Nephron (organoid): Measurements from ENCODE around the gene HOXA9.

Experiments used
- H3K27ac Mint-ChIP-seq, 3 experiments: 2 replicates each; pipeline ENCODE4 v1.8.0; 2020; ENCODE audit warnings: mixed read lengths in 3 of 3, mild to moderate bottlenecking in 2 of 3, moderate library complexity in 1 of 3
- H3K27me3 Mint-ChIP-seq: 2 replicates; pipeline ENCODE4 v1.8.0; 2021; ENCODE audit warnings: low read depth, mild to moderate bottlenecking, moderate library complexity, mixed read lengths
- H3K36me3 Mint-ChIP-seq: 2 replicates; pipeline ENCODE4 v1.8.0; 2020; ENCODE audit warnings: low read depth, mixed read lengths
- H3K4me1 Mint-ChIP-seq: 2 replicates; pipeline ENCODE4 v1.8.0; 2020; ENCODE audit warnings: mixed read lengths
- H3K4me3 Mint-ChIP-seq, 3 experiments: 2 replicates each; pipeline ENCODE4 v1.8.0; 2020; ENCODE audit warnings: mild to moderate bottlenecking in 3 of 3, mixed read lengths in 3 of 3, moderate library complexity in 2 of 3
- H3K9me3 Mint-ChIP-seq: 2 replicates; pipeline ENCODE4 v1.8.0; 2020; ENCODE audit warnings: mixed read lengths
- TF ChIP-seq, protein P1 (sequence below), 3 experiments: fragments of 200-600 bp; sonication (generic); IDR thresholded peaks; one replicate each; pipeline ENCODE4 v1.5.0; 2021; ENCODE audit warnings: antibody characterized with exemption in 3 of 3; ENCODE audit not compliant: unreplicated experiment in 3 of 3

HOXA9 gene

DNA sequence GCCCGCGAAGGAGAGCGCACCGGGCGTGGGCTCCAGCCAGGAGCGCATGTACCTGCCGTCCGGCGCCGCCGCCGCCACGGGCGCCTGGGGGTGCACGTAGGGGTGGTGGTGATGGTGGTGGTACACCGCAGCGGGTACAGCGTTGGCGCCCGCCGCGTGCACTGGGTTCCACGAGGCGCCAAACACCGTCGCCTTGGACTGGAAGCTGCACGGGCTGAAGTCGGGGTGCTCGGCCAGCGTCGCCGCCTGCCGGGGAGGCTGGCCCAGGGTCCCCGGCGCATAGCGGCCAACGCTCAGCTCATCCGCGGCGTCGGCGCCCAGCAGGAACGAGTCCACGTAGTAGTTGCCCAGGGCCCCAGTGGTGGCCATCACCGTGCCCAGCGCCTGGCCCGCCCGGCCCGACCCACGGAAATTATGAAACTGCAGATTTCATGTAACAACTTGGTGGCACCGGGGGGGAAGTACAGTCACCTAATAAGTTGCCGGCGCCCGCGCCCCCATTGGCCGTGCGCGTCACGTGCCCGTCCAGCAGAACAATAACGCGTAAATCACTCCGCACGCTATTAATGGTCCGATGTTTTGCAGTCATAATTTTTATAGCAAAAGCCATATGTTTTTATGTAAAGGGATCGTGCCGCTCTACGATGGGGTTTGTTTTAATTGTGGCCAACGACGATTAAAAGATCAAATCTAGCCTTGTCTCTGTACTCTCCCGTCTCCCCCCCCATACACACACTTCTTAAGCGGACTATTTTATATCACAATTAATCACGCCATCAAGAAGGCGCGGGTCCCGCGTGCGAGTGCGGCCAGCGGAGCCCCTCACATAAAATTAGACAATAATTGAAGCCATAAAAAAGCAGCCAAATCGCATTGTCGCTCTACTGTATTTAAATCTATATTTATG lies at the start of gene HOXA9:
Gene HOXA9, minus strand, starts transcription at position 449 of the 907 bp plus-strand sequence. Its CDS starts 80 bp downstream, at position 369.
- Mint-ChIP-seq H3K27ac (peak within 1 kb of the TSS; percentile 99 to 100 (median 99)), H3K9me3 (no peaks in the 10 kb centered on the region), H3K36me3 (peaks cover 69% of the 10 kb centered on the region), H3K4me3 (peak within 1 kb of the TSS; percentile 92 to 95 (median 93)), H3K27me3 (peaks cover 5% of the 10 kb centered on the region), H3K4me1 (peaks cover 12% of the 10 kb centered on the region)
- TF ChIP-seq, protein P1, sequence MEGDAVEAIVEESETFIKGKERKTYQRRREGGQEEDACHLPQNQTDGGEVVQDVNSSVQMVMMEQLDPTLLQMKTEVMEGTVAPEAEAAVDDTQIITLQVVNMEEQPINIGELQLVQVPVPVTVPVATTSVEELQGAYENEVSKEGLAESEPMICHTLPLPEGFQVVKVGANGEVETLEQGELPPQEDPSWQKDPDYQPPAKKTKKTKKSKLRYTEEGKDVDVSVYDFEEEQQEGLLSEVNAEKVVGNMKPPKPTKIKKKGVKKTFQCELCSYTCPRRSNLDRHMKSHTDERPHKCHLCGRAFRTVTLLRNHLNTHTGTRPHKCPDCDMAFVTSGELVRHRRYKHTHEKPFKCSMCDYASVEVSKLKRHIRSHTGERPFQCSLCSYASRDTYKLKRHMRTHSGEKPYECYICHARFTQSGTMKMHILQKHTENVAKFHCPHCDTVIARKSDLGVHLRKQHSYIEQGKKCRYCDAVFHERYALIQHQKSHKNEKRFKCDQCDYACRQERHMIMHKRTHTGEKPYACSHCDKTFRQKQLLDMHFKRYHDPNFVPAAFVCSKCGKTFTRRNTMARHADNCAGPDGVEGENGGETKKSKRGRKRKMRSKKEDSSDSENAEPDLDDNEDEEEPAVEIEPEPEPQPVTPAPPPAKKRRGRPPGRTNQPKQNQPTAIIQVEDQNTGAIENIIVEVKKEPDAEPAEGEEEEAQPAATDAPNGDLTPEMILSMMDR (IDR thresholded peaks at IDR 0.05; ENCODE audit: unreplicated experiment in 3 of 3): no peak

DNA sequence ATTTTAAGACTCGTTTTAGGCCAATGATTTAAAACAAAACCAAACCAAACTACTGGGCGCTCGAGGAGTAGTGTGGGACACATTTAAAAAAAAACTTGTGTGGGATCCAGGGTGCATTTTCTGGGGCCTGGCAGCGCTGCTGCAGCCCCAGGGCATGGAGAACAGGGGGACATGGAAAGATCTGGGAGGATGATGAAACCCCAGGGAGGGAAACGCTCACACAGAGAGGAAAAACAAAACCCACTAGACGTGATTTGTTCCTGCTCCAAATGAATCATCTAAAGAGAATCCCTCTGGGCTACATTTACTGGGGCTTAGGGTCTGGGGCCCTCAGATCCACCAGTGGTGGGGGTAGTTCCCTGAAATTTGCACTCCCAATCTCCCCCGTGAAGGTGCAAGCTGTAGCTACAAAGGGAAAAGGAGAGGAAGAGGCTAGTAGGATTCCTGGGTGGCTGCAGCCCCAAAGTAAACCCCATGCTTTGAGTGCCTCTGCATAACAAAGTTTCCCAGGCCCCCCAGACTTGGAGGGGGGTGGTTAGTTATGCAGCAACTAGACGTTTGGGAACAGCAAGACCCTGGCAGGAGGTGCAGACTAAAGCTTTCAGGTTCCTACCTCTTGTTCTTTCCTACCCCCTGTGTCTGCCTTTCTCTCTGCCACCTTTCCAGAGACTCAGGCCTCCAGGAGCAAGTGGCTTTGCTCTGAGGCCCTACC lies 49.1 kb upstream of the HOXA9 start:
- Mint-ChIP-seq H3K4me3 (no peak overlapping the region), H3K36me3 (no peaks in the 10 kb centered on the region), H3K27ac (no peak overlapping the region), H3K9me3 (no peaks in the 10 kb centered on the region), H3K27me3 (peaks cover 100% of the 10 kb centered on the region), H3K4me1 (no peaks in the 10 kb centered on the region)
- TF ChIP-seq, protein P1 (IDR thresholded peaks at IDR 0.05; ENCODE audit: unreplicated experiment in 3 of 3): no peak

DNA sequence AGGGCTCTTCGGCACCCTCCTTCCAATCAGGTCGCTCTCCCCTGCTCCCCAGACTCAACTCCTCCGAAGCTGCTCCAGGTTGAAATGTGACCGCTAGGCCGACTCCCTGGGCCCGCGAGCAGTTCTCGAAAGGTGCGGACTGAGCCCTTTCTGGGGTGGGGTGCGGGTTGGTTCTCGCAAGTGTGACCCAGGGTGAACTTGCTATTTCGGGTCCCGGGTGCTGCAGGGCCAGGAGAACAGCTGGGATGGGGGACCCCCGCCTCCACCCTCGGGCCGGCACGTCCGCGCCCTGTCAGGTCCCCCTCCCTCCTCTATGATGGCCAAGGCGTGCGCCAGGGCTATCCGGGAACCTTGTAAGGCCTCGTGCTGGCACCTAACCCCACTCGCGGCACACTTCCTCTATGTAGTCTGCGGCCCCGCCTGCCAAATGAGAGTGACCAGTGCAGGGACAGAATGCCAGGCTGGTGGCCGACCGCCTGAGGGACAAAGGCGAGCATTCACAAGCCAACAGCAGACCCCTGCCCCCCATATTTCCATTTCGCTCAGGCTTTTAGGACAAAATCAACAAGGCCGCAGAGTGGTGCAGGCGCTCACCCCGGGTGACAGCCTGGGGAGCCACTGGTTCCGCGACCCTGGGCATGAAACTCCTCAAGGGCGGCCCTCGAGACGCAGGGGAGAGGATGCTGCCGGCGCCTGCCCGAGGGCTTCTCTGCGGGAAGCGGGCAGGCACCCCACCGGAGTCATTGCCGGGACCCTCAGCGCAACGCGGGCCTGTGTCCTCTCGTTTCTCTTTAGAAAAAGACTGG lies 48.3 kb upstream of the HOXA9 start:
- Mint-ChIP-seq H3K36me3 (no peaks in the 10 kb centered on the region), H3K27ac (no peak overlapping the region), H3K27me3 (peaks cover 100% of the 10 kb centered on the region), H3K9me3 (no peaks in the 10 kb centered on the region), H3K4me1 (no peaks in the 10 kb centered on the region), H3K4me3 (no peak overlapping the region)
- TF ChIP-seq, protein P1 (IDR thresholded peaks at IDR 0.05; ENCODE audit: unreplicated experiment in 3 of 3): no peak

- Mint-ChIP-seq H3K4me3 (no peak overlapping the region), H3K27me3 (peaks cover 100% of the 10 kb centered on the region), H3K27ac (no peak overlapping the region), H3K4me1 (no peaks in the 10 kb centered on the region), H3K9me3 (peaks cover 2% of the 10 kb centered on the region), H3K36me3 (no peaks in the 10 kb centered on the region)
- TF ChIP-seq, protein P1 (IDR thresholded peaks at IDR 0.05; ENCODE audit: unreplicated experiment in 3 of 3): no peak
These were observed 47.4 kb upstream of the HOXA9 start for GRCh38 chr7:27212497-27213432.

- Mint-ChIP-seq H3K4me3 (no peak overlapping the region), H3K36me3 (no peaks in the 10 kb centered on the region), H3K4me1 (no peaks in the 10 kb centered on the region), H3K9me3 (peaks cover 2% of the 10 kb centered on the region), H3K27me3 (peaks cover 100% of the 10 kb centered on the region), H3K27ac (no peak overlapping the region)
- TF ChIP-seq, protein P1 (IDR thresholded peaks at IDR 0.05; ENCODE audit: unreplicated experiment in 3 of 3): no peak
These were observed 46.4 kb upstream of the HOXA9 start for GRCh38 chr7:27211764-27212204.
